ENCODE results near the gene C22orf39. TPM values are rescaled to one million over a fixed set of nuclear protein-coding genes. Genes with fewer than 3 reads are reported as not detected.

Gene C22orf39
- total RNA-seq, 2 experiments from 2014 or later = 31.1 to 36.4 TPM

DNA sequence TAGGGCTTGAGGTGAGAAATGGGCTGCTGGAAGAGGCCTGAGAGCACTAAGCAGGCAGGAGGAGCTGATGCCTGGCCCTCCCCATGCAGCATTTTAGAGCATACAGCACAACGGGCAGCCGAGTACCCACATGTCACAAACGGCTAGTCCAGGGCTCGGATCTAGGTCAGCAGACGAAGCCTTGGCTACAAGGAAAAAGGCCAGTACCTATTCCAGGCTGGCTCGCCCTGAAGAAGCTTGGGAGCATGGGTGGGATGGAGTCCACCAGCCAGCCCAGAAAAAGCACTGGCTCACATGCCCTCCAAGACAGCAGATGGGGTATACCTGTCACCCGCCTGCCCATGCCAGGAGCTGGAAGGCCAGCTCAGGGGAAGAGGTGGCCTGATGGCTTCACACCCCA lies 21.9 kb upstream of the C22orf39 start:
- CTCF ChIA-PET = interaction anchor here (1.3 kb wide), 1 partner anchor 9 kb away, joined by 3 read pairs; no protein-coding TSS in a partner anchor
- Mint-ChIP-seq H3K27ac (no peak overlapping the region), H3K36me3 (peaks cover 55% of the 10 kb centered on the region), H3K4me1 (peaks cover 11% of the 10 kb centered on the region), H3K4me3 (no peak overlapping the region), H3K9me3 (ENCODE audit: low read depth) (no peaks in the 10 kb centered on the region), H3K27me3 (no peaks in the 10 kb centered on the region)
- ATAC-seq (no peak), DNase-seq (no peak)

DNA sequence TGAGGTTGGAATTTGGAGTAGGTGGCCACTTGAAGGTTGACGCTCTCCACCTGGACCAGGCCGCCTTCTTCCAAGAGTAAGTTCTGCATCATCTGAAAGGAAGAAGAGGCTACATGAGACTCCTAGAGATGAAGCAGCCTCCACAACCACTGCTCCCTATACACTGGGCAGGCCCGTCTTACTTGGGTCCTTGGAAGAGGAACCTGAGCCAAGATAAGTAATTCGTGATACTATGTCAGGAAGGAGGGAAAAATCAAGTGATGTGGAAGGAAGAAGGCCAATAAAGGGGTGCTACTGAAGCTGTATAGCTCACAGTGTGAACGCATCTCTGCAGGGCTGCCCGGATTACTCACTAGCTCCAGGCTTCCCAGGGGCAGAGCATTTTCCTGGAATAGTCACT lies 20.4 kb upstream of the C22orf39 start:
- Mint-ChIP-seq H3K4me3 (no peak overlapping the region), H3K4me1 (peaks cover 13% of the 10 kb centered on the region), H3K36me3 (peaks cover 50% of the 10 kb centered on the region), H3K9me3 (ENCODE audit: low read depth) (no peaks in the 10 kb centered on the region), H3K27me3 (no peaks in the 10 kb centered on the region), H3K27ac (no peak overlapping the region)
- DNase-seq (no peak), ATAC-seq (no peak)
- CTCF ChIA-PET = interaction anchor here (1.3 kb wide), 1 partner anchor 10 kb away, joined by 3 read pairs; no protein-coding TSS in a partner anchor

DNA sequence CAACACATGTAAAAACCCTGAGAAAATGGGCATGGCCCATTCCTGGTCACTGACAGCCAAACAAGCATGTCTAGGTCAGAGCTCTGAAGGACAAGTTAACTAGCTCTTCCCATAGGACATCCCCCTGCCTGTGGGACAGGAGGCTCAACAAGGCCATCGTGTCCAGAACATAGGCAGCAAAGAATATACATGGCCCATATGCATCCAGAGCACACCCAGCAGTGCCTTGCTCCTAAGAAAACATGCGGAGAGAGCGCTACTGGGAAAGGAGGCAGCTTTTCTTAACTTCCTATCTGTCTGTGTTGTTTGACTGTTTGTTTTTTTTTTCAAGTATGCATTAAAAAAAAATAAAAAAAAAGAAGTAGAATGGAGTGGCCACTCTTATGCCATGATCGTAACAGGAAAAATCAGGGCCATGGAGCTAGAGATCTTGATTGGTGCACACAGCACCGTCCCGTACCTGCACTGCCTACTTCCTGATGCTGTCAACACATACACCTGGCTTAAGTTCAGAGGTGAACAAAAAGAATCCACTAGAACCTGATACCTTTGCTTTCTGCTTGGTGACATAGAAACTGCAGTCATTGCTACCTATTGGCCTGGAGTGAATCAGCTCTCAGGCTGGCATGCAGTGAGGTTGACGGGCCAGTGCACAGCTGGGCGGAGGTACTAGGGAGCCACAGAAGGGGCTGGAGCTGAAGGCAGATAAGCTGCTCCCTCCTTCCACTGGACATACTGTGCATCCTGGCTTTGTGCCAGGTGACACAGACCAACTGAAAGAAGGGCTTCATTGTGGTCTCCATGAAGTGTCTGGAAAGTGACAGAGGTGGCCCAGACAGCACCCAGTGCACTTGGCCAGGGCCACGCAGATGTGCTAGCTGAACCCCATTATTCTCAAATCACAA lies 19.6 kb upstream of the C22orf39 start:
- Mint-ChIP-seq H3K27me3 (no peaks in the 10 kb centered on the region), H3K4me3 (no peak overlapping the region), H3K9me3 (ENCODE audit: low read depth) (no peaks in the 10 kb centered on the region), H3K36me3 (peaks cover 52% of the 10 kb centered on the region), H3K27ac (no peak overlapping the region), H3K4me1 (peaks cover 13% of the 10 kb centered on the region)
- CTCF ChIA-PET = interaction anchor here (4.1 kb wide), 1 partner anchor 11 kb away, joined by 13 read pairs; no protein-coding TSS in a partner anchor
- DNase-seq = no peak
- ATAC-seq = no peak

DNA sequence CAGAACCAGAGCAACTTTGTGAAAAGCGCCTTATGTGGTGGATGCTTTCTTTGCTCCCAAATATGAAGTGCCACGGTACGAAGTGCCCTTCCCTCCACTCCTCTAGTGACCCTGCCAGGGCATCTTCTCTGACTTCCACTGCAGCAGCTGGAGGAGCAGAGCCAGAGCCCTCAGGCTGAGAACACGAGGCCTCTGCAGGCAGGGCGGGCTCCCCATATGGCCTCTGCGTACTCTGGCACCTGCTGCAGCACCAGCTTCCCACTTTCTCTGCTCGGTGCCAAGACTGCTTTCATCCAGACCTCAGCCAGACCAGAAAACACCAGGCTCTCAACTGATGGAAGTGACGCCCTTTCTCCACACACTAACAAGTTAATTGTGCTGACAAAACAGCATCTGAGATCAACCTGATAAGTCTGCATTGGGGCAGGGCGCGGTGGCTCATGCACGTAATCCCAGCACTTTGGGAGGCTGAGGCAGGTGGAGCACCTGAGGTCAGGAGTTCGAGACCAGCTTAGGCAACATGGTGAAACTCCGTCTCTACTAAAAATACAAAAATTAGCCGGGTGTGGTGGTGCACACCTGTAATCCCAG lies 18.7 kb upstream of the C22orf39 start:
- no peak for ATAC-seq
- no peak for DNase-seq
- CTCF ChIA-PET = interaction anchor here (4.1 kb wide), 1 partner anchor 12 kb away, joined by 13 read pairs; no protein-coding TSS in a partner anchor
- Mint-ChIP-seq H3K36me3 (peaks cover 52% of the 10 kb centered on the region), H3K27ac (no peak overlapping the region), H3K4me3 (no peak overlapping the region), H3K4me1 (peaks cover 13% of the 10 kb centered on the region), H3K9me3 (ENCODE audit: low read depth) (no peaks in the 10 kb centered on the region), H3K27me3 (no peaks in the 10 kb centered on the region)

DNA sequence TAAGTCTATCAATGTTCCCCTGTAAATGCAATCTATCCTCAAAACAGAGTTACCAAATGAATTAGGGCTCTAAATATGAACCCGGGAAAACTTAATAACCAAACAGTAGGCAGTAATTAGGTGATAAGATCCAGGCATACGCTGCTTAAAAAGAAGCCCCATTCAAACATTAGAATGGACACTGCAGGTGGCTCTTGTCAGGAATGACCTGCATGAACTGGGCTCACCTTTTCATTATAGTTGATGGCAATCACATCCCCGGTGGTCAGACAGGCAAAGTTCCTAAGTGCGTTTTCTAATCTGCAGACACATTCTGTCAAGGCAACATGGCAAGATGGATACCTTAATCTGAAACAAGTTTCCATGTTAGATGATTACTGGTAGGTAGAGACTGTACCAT lies 17.5 kb upstream of the C22orf39 start:
- peaks cover 47% of the 10 kb centered on the region for H3K36me3 Mint-ChIP-seq
- DNase-seq = no peak
- H3K4me3 Mint-ChIP-seq = no peak overlapping the region
- CTCF ChIA-PET = interaction anchor here (4.1 kb wide), 1 partner anchor 13 kb away, joined by 13 read pairs; no protein-coding TSS in a partner anchor
- no peaks in the 10 kb centered on the region for H3K27me3 Mint-ChIP-seq
- peaks cover 13% of the 10 kb centered on the region for H3K4me1 Mint-ChIP-seq
- no peak for ATAC-seq
- peak overlapping the region; percentile 64 for H3K27ac Mint-ChIP-seq
- no peaks in the 10 kb centered on the region for H3K9me3 Mint-ChIP-seq (ENCODE audit: low read depth)

DNA sequence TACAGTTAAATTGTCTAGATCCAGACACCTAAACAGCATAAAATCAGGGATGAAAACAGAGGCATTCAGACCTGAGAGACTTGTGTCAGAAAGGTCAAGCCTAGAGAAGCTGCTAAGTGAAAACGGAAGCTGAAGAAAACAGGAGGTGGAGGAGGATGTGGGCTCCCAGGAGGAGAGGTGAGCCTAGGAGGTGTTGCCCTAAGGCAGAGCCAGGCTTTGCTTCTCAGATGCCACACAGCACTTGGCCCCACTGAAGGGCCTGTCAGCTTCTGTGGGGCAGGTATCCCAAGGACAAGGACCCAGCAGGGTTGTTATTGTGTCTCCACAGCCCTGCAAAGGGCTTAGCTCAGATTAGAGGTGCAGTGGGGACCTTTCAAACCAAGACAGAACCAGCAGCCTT lies 17.0 kb upstream of the C22orf39 start:
- Mint-ChIP-seq H3K4me3 (no peak overlapping the region), H3K36me3 (peaks cover 45% of the 10 kb centered on the region), H3K27ac (peak overlapping the region; percentile 64), H3K27me3 (no peaks in the 10 kb centered on the region), H3K4me1 (peaks cover 13% of the 10 kb centered on the region), H3K9me3 (ENCODE audit: low read depth) (no peaks in the 10 kb centered on the region)
- CTCF ChIA-PET = interaction anchor here (0.9 to 4.1 kb wide), 2 partner anchors 13 to 342 kb away, joined by 3 to 13 read pairs; partner anchors contain the start of gene DGCR2
- no peak for DNase-seq
- peak; percentile 57 for ATAC-seq

DNA sequence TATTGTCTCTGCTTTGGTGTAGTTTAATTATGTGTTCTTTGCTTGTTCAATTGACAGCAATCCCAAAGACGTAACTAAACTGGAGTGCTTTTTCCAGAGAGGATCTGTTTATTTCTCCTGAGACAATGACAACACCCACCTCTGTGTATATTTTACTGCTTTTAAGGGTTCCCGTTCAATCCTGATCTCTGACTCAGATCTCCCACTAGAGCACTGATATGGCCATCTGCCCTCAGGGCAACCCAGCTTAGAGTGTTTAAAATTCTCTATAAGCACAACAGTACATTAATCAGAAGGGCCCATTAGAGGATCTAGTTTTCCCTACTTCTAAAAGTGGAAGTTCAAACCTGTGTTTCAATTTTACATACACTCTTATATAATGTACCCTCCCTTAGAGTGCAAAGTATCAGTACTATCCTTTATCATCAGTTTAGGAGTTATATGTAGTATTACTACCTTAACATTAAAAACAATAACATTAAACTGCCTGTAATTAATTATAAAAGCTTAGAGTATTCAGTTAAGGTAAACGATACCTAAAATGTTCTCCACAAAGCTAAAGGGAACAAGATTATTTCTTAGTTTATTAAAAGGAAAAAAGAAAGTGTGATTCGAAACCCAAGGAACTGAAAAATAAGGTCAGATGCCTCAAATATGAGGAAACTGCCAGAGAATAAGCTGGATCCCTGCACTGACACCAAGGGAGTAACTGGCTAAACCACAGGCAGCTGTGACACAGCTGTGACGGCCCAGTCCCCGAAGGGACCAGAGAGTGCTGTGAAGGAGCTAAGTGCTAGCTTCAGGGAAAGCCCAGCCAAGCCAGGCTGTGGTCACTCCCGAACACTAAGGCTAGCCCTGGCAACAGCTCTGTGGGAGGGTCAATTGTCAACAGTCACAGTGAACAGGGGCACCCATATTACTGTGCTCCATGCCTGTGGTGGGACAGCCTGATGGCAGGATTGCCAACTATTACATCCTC lies 16.3 kb upstream of the C22orf39 start:
- no peak for ATAC-seq
- Mint-ChIP-seq H3K4me3 (no peak overlapping the region), H3K36me3 (peaks cover 46% of the 10 kb centered on the region), H3K27me3 (no peaks in the 10 kb centered on the region), H3K4me1 (peaks cover 13% of the 10 kb centered on the region), H3K27ac (peak overlapping the region; percentile 64), H3K9me3 (ENCODE audit: low read depth) (no peaks in the 10 kb centered on the region)
- DNase-seq = no peak
- CTCF ChIA-PET = interaction anchor here (0.9 to 4.1 kb wide), 2 partner anchors 14 to 342 kb away, joined by 3 to 13 read pairs; partner anchors contain the start of gene DGCR2

DNA sequence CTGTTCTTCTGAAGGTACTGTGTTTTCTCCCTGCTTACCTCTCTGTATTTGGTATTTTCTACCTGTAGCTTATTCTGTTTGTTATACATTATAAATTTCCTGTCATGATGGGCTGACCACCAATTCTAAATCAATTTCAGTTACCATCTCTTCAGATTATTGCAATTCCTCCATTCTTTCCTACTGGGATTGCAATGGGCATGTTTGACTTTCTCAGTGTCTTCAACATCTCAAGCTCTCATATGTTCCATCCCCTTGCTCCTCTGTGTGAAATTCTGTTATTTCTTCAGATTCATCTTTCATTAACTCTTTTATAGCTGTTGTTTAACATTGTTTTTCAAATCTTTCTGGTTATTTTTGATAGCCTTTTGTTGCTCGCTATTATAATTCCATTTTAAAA lies 15.5 kb upstream of the C22orf39 start:
- H3K4me1 Mint-ChIP-seq = peaks cover 13% of the 10 kb centered on the region

DNA sequence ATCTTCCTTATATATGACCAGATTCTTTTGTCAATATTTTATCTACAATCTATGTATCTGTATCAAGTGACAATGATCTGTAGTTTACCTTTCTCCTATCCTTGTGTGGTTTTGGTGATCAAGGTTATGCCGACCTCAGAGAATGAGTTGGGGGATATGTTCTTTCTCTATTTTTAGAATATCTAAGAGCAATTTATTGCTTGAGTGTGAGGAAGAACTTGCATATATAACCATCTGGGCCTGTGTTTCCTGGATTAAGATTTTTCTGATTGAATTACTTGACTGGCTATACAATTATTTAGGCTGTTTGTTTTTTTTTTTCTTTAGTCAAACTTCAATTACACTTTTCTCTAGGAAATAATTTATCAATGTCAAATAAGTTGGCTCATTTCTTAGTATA lies 14.0 kb upstream of the C22orf39 start:
- Mint-ChIP-seq H3K4me1 (peaks cover 13% of the 10 kb centered on the region), H3K27ac (no peak overlapping the region), H3K36me3 (peaks cover 37% of the 10 kb centered on the region), H3K9me3 (ENCODE audit: low read depth) (no peaks in the 10 kb centered on the region), H3K27me3 (no peaks in the 10 kb centered on the region), H3K4me3 (no peak overlapping the region)
- no peak for ATAC-seq
- DNase-seq = no peak
- CTCF ChIA-PET = interaction anchor here (0.9 kb wide), 1 partner anchor 16 kb away, joined by 3 read pairs; no protein-coding TSS in a partner anchor

More for the DNA sequence above, 15.5 kb upstream of the C22orf39 start:
- Mint-ChIP-seq H3K27me3 (no peaks in the 10 kb centered on the region), H3K4me3 (no peak overlapping the region), H3K9me3 (ENCODE audit: low read depth) (no peaks in the 10 kb centered on the region), H3K36me3 (peaks cover 38% of the 10 kb centered on the region), H3K27ac (no peak overlapping the region)
- DNase-seq (no peak), ATAC-seq (no peak)
- CTCF ChIA-PET = interaction anchor here (4.1 kb wide), 1 partner anchor 15 kb away, joined by 13 read pairs; no protein-coding TSS in a partner anchor

DNA sequence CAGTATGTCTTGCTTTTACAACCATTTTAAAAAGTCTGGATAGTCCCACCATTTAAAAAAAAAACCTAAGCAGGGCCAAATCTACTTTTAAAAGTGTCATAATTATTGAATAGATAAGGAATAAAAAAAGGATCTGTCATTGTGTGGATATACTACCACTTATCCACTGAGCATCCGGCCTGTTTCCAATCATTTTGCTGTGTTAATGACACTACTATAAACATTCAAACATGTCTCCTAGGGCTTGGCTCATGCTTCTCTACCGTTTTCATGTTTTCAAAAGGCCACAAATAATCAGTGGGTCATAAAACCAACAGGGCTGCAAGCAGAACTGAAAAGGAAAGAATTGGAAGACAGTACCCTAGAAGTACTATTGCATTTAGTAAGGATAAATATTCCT lies 12.5 kb upstream of the C22orf39 start:
- no peak overlapping the region for H3K27ac Mint-ChIP-seq
- H3K4me3 Mint-ChIP-seq = no peak overlapping the region
- no peak for ATAC-seq
- CTCF ChIA-PET = interaction anchor here (0.7 kb wide), 1 partner anchor 287 kb away, joined by 4 read pairs; no protein-coding TSS in a partner anchor
- no peak for DNase-seq
- no peaks in the 10 kb centered on the region for H3K27me3 Mint-ChIP-seq
- no peaks in the 10 kb centered on the region for H3K9me3 Mint-ChIP-seq (ENCODE audit: low read depth)
- H3K36me3 Mint-ChIP-seq = peaks cover 36% of the 10 kb centered on the region
- H3K4me1 Mint-ChIP-seq = peaks cover 8% of the 10 kb centered on the region

DNA sequence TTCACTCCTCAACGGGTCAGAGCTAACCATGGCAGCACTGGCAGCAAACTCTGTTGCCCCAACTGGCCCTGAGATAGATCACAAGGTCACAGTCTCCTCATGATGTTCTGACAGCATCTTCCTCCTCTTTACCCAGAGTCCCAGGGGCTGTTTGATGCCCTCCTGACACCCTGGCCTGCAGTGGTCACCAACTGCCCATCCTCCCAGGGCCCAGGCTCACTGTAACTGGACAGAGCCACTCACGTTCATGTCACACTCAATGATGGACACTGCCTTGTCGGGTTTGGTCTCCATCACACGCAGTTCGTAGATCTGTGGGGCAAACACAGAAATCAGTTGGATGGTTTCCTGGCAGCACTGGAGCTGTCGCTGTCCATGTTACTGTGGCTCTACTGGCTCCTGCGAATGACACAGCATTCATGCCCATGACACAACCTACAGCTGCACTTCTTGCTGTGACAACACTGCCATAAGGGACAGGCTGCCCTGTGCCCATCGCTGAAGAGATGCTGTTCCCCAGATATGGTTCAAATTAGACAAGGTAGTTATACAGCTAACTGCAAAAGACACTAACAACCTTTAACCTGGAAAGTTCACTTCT lies 10.4 kb upstream of the C22orf39 start:
- H3K27me3 Mint-ChIP-seq = no peaks in the 10 kb centered on the region
- peaks cover 41% of the 10 kb centered on the region for H3K36me3 Mint-ChIP-seq
- CTCF ChIA-PET = interaction anchor here (1.2 kb wide), 1 partner anchor 10 kb away, joined by 5 read pairs; the partner anchor contains the start of gene C22orf39
- no peaks in the 10 kb centered on the region for H3K9me3 Mint-ChIP-seq (ENCODE audit: low read depth)
- H3K4me3 Mint-ChIP-seq = no peak overlapping the region
- H3K4me1 Mint-ChIP-seq = no peaks in the 10 kb centered on the region
- ATAC-seq (no peak), DNase-seq (no peak)
- H3K27ac Mint-ChIP-seq = no peak overlapping the region

DNA sequence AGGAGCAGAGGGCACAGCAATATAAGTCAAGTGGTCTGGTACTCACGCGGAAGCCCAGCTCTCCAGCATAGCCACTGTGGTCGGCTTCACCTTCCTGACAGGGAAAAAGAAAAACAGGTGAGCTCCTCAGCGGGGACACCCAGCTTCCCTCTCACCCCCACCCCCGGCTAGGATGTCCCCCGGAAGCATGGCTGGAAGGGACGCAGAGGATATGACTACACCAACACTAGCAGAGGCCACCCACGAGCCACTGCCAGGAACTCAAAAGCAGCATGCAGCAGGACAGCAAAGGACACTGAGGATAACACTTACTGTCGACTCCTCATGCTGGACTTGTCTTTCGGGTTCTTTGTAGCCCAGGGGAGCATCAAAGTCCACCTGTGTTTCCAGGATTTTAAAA lies 9.0 kb upstream of the C22orf39 start:
- Mint-ChIP-seq H3K4me3 (no peak overlapping the region), H3K27ac (peak overlapping the region; percentile 49), H3K9me3 (ENCODE audit: low read depth) (no peaks in the 10 kb centered on the region), H3K4me1 (no peaks in the 10 kb centered on the region), H3K36me3 (peaks cover 37% of the 10 kb centered on the region), H3K27me3 (no peaks in the 10 kb centered on the region)
- DNase-seq (no peak), ATAC-seq (no peak)
- CTCF ChIA-PET = interaction anchor here (1.2 kb wide), 1 partner anchor 9 kb away, joined by 5 read pairs; the partner anchor contains the start of gene C22orf39

Data from activated CD8-positive, alpha-beta memory T cell treated with anti-CD3 and anti-CD28 coated beads, Interleukin-2, amount 10 ng/mL, durations not matched to agents 7 days and 5 days (primary cell).